Stimulated activated CD4-positive, alpha-beta T cell treated with anti-CD3 and anti-CD28 coated beads, Interleukin-2, amount 100 ng/mL, for 48 hours (primary cell): ENCODE measurements around the gene PSIP1.
"Not testable (repeated sequence)": the region's sequence is repeated elsewhere in the genome, so short reads cannot be mapped to it uniquely, and the experiment has no call there.

ENCODE experiments used
- DNase-seq, 2 donors: peaks; one replicate each; pipeline ENCODE4 v3.0.0-alpha.2; 2020

PSIP1 gene

DNA sequence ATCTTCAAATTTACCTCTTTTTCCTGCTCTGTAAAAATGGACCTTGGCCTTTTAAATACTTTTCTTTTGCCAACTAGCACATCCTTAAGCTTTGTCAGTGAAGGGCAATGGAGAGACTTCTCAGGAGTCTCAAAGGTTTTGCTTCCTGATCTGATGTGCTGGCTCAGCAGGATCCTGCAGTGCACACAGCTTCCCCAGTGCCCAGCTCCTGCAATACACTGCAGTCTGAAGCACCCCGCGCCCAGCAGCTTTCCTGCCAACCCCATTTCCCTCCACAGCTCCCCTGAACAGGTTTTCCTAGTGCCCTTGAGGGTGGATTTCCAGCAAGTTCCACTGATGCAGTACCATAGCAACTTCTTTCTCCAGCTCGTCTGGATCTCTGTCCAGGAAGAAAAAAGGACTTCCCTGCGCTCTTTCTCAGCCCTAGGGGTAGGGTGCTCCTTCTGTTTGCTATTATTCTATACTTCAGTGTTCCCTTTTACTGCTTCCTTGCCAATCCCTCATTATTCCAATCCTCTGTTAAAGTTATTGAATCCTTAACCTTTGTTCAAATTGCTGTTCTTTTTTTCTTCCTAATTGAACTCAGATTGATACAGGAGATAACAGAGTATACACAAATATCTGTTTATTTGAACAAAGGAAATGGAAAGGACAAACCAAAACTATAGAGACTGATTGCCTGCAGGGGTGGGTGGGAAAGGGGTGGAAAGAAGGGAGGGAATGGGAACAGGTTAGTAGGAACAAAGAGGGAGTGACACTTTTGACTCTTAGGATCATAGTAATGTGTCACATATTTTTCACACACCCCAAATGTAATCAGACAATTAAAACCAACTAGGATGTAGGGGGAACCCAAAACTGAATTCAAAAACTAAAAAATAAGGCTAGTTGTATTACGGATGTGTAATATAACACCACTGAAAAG is 79.6 kb downstream of the PSIP1 start:
- DNase-seq: no peak

DNA sequence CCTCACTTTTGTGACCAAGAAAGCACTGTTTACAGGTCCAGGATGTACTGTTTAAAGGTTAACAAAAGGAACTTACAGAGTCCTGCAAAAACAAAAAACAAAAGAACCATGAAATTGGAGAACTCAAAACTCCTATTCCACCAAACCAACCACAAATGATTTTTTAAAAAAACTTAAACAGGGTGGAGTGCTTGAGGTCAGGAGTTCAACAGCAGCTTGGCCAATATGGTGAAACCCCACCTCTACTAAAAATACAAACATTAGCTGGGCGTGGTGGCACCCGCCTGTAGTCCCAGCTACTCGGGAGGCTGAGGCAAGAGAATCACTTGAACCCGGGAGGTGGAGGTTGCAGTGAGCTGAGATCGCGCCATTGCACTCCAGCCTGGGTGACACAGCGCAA is 83.1 kb downstream of the PSIP1 start:
- not testable (repeated sequence) for DNase-seq

DNA sequence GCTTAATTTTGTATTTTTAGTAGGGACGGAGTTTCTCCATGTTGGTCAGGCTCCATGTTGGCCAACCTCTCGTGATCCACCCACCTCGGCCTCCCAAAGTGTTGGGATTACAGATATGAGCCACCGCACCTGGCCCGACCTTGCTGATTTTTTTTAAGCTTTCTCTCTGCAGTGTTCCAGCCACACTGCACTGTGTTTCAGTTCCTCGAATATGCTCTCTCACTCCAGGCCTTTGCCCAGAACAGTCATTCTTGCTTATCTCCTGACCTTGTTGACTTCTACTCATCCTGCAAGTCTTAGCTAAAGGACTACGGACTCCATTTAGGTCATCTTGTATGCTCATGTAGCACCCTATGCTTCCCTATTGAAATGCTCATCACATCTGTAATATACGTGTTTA is 84.8 kb downstream of the PSIP1 start:
- DNase-seq: no peak

DNA sequence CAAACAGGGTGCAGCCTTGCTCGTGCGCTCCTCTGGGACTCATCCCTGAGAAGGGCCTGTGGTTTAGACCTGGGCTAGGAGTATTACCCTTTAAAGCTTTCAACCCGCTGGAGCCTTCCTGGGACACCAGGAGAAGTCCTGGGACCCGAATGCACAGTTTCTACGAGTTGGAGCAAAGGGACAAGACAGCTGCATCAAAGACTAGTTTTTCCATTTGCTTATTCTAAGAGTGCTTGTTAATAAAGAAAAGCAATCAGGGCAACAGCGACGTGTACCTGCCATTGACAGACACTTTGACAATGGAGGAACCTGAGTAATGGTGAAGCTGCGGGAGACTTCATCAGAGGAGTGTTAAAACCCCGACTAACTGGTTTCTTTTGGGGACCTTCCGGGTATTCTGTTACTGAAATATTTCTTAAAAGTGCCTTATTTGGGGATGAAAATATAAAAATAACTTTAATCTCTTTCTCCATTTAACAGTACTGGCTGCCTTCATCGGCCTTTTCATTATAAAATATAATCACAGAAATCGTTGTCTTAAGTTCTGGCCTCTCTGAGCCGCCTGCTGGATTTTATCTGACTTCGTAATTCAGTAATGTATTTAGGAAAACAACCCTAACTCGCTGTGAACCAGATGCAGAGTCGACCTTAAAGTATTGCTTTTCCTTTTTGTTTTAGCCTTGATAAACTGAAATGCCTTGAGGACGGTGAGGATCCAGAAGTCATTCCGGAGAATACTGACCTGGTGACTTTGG is 87.4 kb downstream of the PSIP1 start:
- DNase-seq: peak in 1 of 2 donors; percentile 10

DNA sequence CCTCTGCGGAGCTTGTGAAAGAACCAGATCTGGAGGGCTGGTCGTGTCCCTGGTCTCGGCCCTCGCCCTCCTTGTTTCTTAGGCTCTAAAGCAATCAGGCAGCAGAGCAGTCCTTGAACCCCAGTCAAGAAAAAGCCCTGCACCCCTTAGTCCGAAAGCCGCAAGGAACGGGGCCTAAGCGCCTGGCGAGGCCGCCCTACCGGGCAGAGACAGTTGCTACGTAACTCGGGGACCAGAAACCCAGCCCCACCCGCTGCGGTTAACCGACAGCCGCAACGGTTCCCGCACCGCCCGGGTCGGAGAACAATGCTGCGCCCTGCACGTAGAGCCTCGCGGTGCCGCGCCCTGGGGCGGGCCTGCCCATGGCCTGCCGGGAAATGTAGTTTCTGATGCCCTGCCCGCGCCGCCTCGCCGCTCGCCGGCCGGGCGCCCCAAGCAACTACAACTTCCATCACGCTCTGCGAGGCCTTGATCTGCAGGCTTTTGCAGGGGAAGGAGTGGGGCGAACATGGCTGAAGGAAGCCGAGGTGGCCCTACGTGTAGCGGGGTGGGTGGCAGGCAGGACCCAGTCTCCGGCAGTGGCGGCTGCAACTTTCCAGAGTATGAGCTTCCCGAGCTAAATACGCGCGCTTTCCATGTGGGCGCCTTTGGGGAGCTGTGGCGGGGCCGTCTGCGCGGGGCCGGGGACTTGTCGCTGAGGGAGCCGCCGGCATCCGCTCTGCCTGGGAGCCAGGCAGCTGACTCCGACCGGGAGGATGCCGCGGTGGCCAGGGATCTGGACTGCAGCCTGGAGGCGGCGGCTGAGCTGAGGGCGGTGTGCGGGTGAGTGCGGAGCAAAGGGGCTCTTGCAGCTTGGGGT is 88.2 kb downstream of the PSIP1 start, which contains the start of gene SNAPC3:
Gene SNAPC3 (plus strand): TSS at position 505 of the 859 bp plus-strand sequence. CDS start 4 bp downstream, at position 509.
- DNase-seq: peak; percentile 87 to 91

DNA sequence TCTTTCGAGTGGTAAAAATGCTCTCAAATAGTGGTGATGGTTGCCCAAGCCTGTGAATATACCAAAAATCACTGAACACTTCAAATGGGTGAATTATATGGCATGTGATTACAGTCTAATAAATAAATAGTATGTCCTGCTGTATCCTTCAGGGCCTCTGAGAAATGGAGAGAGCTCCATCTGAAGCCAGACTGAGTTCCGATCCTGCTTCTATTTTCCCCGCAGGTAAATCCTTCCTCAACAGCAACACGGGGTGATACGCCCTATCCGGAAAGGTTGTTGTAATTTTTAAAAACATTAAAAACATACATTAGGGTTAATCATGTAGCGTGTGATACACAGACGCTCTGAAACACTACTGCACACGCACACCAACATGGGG is 88.8 kb downstream of the PSIP1 start:
- no peak for DNase-seq

DNA sequence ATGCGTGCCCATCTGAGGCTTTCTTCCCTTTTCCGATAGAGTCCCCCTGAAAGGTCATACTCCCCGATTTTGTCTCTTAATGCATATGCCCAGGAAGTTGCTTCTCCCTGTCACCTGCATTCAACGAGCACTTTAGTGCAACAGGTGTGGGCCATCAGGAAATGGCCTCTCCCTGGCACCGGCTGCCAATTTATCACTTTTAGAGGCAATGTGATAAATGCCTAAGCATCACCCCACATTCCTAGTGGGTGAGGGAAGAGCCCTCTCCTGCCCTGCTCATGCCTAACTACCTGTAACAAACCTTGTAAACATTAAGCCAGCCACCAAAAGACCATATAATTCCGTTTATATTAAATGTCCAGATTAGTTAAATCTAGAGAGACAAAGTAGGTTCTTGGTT is 89.2 kb downstream of the PSIP1 start:
- DNase-seq: no peak

DNA sequence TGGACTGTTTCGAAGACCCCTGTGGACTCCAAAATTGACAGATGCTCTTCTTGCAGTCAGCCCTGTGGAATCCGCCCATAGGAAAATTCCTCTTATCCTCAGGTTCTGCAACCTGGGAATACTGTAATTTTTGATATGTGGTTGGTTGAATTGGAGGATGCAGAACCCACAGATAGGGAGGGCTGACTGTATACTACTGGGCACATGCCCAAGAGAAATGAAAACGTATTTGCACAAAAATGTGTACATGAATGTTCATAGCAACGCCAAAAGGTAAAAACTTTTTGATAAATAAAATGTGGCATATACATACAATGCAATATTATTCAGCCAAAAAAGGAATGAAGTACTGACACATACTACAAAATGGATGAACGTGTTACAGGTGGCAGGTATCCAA is 90.0 kb downstream of the PSIP1 start:
- DNase-seq: no peak

DNA sequence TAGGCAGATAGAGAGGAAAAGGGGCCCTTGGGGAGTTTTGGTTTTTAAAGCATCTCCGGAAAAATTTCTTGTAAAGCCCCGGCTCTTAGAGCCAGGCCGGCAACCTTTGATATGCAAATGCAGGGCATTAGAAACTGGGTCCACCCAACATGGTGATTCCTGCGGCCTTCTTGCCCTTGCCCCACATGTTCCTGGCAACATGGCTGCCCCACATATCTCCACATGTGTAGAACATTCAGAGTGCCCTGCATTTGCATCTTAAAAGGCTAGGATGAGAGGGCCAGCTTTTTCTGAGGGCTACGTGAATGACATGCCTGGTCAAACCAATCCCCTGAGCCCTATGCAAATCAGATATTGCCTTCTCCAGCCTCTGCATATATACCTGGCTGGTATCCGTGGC is 93.1 kb downstream of the PSIP1 start:
- no peak for DNase-seq

DNA sequence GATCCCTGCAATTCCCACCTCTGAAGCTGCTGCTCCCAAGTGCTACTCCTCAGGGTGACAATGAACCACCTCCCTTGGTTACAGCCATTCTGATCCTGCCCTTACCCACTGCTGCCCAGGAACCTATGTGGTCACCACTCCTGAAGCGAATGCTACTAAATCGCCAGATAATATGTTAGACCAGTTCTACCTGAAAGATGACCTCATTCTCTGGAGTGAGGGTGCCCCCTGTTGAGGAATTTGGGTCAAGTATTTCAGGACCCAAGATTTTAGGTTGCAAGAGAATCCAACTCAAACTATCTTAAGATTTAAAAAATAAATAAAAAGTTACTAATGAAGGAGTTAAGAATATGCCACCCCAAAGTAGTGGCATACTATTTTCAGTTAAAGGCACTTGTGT is 93.9 kb downstream of the PSIP1 start:
- DNase-seq: peak in 1 of 2 donors; percentile 26
